ENCODE measurements around the gene LAMA5.

LAMA5 gene

DNA sequence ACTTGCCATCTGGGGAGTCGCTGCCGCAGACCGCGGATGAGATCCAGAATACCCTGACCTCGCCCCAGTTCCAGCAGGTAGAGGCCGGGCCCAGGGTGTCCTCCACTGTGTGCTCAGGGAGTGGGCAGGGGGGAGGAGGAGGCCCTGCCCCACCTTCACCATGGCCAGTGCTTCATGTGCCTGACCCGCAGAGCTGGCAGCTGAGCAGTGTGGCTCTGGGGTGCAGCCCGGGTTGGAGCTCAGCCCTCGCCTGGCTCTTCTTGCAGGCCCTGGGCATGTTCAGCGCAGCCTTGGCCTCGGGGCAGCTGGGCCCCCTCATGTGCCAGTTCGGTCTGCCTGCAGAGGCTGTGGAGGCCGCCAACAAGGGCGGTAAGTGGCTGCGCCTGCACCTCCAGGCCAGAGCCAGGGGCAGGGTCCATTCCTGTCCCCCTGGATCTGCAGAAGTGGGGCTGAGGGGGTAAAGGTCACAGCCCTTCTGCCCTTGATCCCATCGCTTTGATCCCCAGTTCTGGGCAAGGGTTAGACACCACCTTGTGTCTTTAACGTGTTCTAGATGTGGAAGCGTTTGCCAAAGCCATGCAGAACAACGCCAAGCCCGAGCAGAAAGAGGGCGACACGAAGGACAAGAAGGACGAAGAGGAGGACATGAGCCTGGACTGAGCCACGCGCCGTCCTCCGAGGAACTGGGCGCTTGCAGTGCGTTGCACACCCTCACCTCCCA lies 58.9 kb downstream of the LAMA5 start:
- Histone ChIP-seq H3K4me1 (ENCODE audit: control insufficient read depth, insufficient read depth, low read length) (peaks cover 12% of the 10 kb centered on the region), H3K27ac (ENCODE audit: low read depth, low read length) (no peak overlapping the region), H3K36me3 (ENCODE audit: control insufficient read depth, insufficient read depth, low read length) (peaks cover 94% of the 10 kb centered on the region), H3K9ac (ENCODE audit: low read length) (no peak overlapping the region), H3K9me3 (ENCODE audit: control insufficient read depth, insufficient read depth, low read depth, low read length) (no peaks in the 10 kb centered on the region), H3K4me3 (ENCODE audit: low read depth, low read length) (no peak overlapping the region), H3K27me3 (ENCODE audit: control insufficient read depth, insufficient read depth, low read length) (no peaks in the 10 kb centered on the region)

DNA sequence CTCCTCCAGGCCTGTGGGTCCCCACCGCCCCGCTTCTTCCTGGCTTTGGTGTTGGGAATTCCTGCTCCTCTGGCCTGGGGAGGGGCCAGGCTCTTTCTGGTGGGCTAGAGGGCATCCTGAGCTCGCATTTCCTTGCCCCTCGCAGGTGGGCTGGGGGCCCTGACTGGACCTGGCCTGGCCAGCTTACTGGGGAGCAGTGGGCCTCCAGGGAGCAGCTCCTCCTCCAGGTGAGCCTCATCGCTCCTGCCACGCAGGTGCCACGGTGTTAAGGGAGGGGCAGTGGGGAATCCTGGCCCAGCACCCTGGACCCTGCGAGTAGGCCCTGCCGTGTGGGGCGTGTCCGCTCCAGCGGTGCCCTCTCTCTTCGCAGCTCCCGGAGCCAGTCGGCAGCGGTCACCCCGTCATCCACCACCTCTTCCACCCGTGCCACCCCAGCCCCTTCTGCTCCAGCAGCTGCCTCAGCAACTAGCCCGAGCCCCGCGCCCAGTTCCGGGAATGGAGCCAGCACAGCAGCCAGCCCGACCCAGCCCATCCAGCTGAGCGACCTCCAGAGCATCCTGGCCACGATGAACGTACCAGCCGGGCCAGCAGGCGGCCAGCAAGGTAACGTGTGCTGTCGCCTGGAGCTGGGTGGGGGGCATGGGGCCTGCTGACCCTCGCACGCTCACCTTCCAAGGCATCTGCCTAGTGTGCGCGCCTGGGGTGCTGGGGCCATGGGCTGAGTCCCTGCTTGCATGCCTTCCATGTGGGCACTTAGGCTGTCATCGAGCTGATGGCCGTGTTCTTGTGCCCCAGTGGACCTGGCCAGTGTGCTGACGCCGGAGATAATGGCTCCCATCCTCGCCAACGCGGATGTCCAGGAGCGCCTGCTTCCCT lies 59.6 kb downstream of the LAMA5 start:
- H3K36me3 ChIP-seq (ENCODE audit: control insufficient read depth, insufficient read depth, low read length) = peaks cover 86% of the 10 kb centered on the region
- H3K9me3 ChIP-seq (ENCODE audit: control insufficient read depth, insufficient read depth, low read depth, low read length) = no peaks in the 10 kb centered on the region
- H3K27ac ChIP-seq (ENCODE audit: low read depth, low read length) = no peak overlapping the region
- no peaks in the 10 kb centered on the region for H3K27me3 ChIP-seq (ENCODE audit: control insufficient read depth, insufficient read depth, low read length)
- H3K4me1 ChIP-seq (ENCODE audit: control insufficient read depth, insufficient read depth, low read length) = peaks cover 12% of the 10 kb centered on the region
- no peak overlapping the region for H3K9ac ChIP-seq (ENCODE audit: low read length)
- no peak overlapping the region for H3K4me3 ChIP-seq (ENCODE audit: low read depth, low read length)

DNA sequence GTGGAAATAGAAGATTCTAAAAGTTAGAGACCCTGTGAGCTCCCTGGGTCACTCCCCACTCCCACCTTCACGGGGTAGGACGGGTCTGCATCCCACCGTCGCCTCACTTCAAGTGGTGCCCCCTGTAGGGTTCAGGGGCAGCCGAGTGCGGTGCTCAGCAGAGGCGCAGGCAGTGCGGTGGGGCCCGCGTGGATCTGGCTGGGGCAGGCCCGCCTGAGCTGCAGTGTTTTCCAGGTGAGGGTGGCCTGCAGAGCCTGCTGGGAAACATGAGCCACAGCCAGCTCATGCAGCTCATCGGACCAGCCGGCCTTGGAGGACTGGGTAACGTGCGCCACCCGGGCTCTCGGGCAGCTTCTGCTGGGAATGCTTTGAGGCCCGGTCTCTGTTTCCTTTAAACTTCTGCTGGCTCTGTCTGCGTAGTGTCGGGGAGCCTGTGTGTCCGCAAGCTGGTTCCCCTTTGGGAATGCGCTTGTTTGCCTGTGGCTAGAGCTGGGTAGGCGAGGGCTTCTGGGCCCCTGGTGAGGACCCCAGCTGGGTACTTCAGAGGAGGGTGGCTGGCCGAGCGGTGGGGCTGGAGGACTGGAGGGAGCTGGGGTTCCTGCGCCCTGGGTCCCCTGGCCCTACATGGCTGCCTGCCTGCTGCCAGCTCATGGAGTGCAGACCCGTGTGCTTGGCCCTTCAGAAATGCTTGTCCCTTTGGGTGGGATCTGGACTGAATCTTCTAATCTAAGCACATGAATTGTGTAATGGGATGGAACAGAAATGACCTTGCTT lies 60.5 kb downstream of the LAMA5 start:
- Histone ChIP-seq H3K27ac (ENCODE audit: low read depth, low read length) (0 out of 2 replicates have a peak overlapping the region, but pooled peaks have one; percentile 19), H3K27me3 (ENCODE audit: control insufficient read depth, insufficient read depth, low read length) (no peaks in the 10 kb centered on the region), H3K9me3 (ENCODE audit: control insufficient read depth, insufficient read depth, low read depth, low read length) (no peaks in the 10 kb centered on the region), H3K36me3 (ENCODE audit: control insufficient read depth, insufficient read depth, low read length) (peaks cover 78% of the 10 kb centered on the region), H3K9ac (ENCODE audit: low read length) (no peak overlapping the region), H3K4me1 (ENCODE audit: control insufficient read depth, insufficient read depth, low read length) (peaks cover 12% of the 10 kb centered on the region), H3K4me3 (ENCODE audit: low read depth, low read length) (no peak overlapping the region)

DNA sequence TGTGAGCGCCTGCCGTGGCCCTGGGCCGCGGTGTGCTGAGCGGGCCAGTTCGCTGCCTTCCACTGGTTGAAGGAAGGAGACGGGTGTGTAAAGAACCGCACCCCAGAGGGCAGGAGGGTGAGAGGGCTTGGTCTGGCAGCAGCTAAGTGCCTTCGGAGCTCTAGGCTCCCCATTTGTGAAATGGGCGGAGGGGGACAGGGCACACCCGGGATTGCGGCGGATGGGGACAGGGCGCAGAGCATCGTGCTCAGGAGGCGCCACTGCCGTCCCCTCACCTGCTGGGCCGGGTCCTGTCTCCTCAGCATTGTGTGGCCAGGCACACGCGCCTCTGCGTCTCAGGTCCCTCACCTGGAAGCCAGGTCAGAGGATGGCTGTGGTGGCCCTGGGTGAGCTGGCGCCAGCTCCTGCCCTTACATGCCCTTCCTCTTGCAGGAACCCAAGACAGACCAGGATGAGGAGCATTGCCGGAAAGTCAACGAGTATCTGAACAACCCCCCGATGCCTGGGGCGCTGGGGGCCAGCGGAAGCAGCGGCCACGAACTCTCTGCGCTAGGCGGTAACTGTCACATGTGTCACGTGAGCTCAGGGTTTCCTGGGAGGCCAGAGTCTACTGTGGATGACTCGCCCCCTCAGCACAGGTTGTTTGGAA lies 61.2 kb downstream of the LAMA5 start:
- Histone ChIP-seq H3K4me1 (ENCODE audit: control insufficient read depth, insufficient read depth, low read length) (peaks cover 12% of the 10 kb centered on the region), H3K9me3 (ENCODE audit: control insufficient read depth, insufficient read depth, low read depth, low read length) (no peaks in the 10 kb centered on the region), H3K9ac (ENCODE audit: low read length) (no peak overlapping the region), H3K4me3 (ENCODE audit: low read depth, low read length) (no peak overlapping the region), H3K36me3 (ENCODE audit: control insufficient read depth, insufficient read depth, low read length) (peaks cover 71% of the 10 kb centered on the region), H3K27me3 (ENCODE audit: control insufficient read depth, insufficient read depth, low read length) (no peaks in the 10 kb centered on the region), H3K27ac (ENCODE audit: low read depth, low read length) (0 out of 2 replicates have a peak overlapping the region, but pooled peaks have one; percentile 19)

DNA sequence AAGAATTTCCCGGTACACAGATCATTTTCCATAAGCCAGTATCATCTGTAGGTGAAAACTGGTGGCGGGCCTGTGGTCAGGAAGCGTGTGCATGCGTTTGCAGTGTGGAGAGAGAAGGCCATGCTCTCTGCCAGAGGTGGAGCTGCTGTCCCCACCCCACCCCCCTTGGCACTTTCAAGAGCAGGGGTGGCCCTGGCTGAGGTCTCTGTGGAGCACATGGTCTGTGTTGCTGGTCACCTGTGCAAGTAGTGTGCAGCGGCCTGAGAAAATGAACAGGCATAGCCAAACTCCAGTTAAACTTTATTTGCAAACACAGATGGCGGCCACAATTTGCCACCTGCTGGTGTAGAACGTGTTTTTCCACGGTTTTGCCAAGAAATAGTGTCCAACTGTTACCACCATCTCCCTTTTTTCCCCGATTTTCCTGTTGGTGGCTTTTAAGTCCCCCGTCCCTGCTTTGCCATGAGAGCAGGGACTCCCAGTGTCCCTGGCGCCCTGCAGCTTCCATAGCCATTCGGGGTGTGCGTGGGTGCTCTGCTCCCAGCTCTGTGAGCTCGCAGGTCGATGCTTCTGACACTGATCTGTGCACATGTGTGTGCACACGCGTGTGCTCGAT lies 61.9 kb downstream of the LAMA5 start:
- H3K9ac ChIP-seq (ENCODE audit: low read length) = peak overlapping the region; percentile 56
- H3K27ac ChIP-seq (ENCODE audit: low read depth, low read length) = no peak overlapping the region

DNA sequence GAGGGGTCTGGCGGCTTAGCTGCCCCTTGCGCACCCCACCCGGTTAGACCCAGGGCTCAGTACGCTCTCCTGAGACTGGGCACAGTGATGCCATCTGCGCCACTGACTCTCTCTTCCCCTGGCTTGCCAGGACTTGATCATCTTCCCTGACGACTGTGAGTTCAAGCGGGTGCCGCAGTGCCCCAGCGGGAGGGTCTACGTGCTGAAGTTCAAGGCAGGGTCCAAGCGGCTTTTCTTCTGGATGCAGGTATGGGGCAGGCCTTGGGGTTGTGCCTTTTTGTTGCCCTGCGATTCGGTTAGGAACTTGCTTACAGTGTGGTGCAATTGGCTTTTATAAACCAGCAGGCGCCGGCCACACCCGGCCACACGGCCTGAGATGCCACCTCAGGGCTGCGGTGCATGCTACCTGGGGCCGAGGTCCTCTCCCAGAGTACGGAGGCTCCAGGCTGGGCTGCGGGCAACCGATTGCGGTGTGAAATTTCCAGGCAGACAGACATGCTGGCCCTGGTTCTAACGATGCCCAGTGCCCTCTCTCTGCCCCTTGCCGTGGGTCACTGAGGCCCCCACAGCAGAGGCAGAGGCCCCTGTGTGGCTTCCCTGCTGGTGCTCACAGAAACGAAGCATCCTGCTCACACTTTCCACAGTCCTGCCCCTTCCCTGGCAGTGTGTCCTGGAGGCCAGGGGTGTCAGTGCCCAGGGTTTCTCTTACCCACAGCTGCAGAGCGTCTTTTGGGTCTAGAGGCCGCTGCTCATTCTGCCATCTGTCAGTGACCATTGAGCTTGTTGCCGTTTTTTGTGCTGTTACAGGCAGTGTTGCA lies 62.6 kb downstream of the LAMA5 start:
- no peaks in the 10 kb centered on the region for H3K27me3 ChIP-seq (ENCODE audit: control insufficient read depth, insufficient read depth, low read length)
- no peaks in the 10 kb centered on the region for H3K9me3 ChIP-seq (ENCODE audit: control insufficient read depth, insufficient read depth, low read depth, low read length)
- H3K9ac ChIP-seq (ENCODE audit: low read length) = peak overlapping the region; percentile 93
- peaks cover 58% of the 10 kb centered on the region for H3K36me3 ChIP-seq (ENCODE audit: control insufficient read depth, insufficient read depth, low read length)
- H3K4me3 ChIP-seq (ENCODE audit: low read depth, low read length) = peak overlapping the region; percentile 90
- H3K27ac ChIP-seq (ENCODE audit: low read depth, low read length) = no peak overlapping the region
- peaks cover 12% of the 10 kb centered on the region for H3K4me1 ChIP-seq (ENCODE audit: control insufficient read depth, insufficient read depth, low read length)

More for the DNA sequence above, 61.9 kb downstream of the LAMA5 start:
- no peaks in the 10 kb centered on the region for H3K27me3 ChIP-seq (ENCODE audit: control insufficient read depth, insufficient read depth, low read length)
- no peaks in the 10 kb centered on the region for H3K9me3 ChIP-seq (ENCODE audit: control insufficient read depth, insufficient read depth, low read depth, low read length)
- peaks cover 12% of the 10 kb centered on the region for H3K4me1 ChIP-seq (ENCODE audit: control insufficient read depth, insufficient read depth, low read length)
- H3K4me3 ChIP-seq (ENCODE audit: low read depth, low read length) = 0 out of 2 replicates have a peak overlapping the region, but pooled peaks have one; percentile 90
- H3K36me3 ChIP-seq (ENCODE audit: control insufficient read depth, insufficient read depth, low read length) = peaks cover 65% of the 10 kb centered on the region

DNA sequence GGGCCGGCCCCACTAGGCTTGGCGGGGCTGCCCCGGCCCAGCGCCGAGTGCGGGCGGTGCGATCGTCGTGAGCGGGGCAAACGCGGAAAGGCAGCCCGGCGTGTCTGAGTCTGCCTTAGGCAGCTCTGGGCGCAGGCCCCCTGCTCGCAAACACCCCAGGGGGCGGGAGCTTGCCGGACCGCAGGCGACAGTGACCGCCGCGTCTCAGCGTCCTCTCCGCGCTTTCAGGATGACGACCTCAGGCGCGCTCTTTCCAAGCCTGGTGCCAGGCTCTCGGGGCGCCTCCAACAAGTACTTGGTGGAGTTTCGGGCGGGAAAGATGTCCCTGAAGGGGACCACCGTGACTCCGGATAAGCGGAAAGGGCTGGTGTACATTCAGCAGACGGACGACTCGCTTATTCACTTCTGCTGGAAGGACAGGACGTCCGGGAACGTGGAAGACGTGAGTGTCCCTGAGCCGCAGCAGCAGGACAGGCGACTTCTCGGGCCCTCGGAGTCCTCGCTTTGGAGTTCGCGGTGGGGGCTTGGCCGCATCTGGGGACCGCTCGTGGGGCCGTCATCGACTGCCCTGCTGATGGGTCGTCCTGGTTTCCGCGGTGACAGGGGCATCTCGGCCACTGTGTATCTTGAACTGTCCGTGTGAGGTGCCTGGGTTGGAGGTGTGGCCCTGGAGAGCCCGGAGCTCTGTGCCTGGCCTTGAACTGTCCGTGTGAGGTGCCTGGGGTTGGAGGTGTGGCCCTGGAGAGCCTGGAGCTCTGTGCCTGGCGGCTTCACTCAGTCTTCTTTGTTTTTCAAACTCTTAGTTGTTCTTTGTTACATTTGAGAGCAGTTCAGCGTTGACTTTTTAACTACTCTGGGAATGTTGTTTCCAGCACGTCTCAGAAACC lies 63.5 kb downstream of the LAMA5 start:
- H3K4me1 ChIP-seq (ENCODE audit: control insufficient read depth, insufficient read depth, low read length) = peaks cover 12% of the 10 kb centered on the region
- H3K4me3 ChIP-seq (ENCODE audit: low read depth, low read length) = peak overlapping the region; percentile 90
- H3K27ac ChIP-seq (ENCODE audit: low read depth, low read length) = peak overlapping the region; percentile 72; the same call in 1 of the 2 replicates
- no peaks in the 10 kb centered on the region for H3K27me3 ChIP-seq (ENCODE audit: control insufficient read depth, insufficient read depth, low read length)
- peak overlapping the region; percentile 93 for H3K9ac ChIP-seq (ENCODE audit: low read length)
- H3K9me3 ChIP-seq (ENCODE audit: control insufficient read depth, insufficient read depth, low read depth, low read length) = no peaks in the 10 kb centered on the region
- H3K36me3 ChIP-seq (ENCODE audit: control insufficient read depth, insufficient read depth, low read length) = peaks cover 50% of the 10 kb centered on the region

DNA sequence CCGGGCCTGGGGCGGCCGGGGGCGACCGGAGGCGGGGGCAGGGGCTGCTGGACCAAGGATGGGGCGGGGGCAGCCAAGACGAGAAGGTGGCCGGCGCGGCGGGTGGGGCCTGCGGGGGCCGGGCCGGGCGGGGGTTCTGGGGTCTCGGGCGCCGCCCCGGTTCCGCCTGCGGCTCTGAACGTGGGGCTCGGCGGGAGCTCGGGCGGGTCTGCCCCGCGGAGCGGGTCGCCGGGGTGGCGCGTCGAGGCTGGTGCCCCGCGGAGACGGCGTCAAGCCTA lies 64.1 kb downstream of the LAMA5 start:
- H3K4me3 ChIP-seq (ENCODE audit: low read depth, low read length) = peak overlapping the region; percentile 90
- no peaks in the 10 kb centered on the region for H3K27me3 ChIP-seq (ENCODE audit: control insufficient read depth, insufficient read depth, low read length)
- peak overlapping the region; percentile 93 for H3K9ac ChIP-seq (ENCODE audit: low read length)
- peak overlapping the region; percentile 72; the same call in 1 of the 2 replicates for H3K27ac ChIP-seq (ENCODE audit: low read depth, low read length)
- peaks cover 44% of the 10 kb centered on the region for H3K36me3 ChIP-seq (ENCODE audit: control insufficient read depth, insufficient read depth, low read length)
- H3K9me3 ChIP-seq (ENCODE audit: control insufficient read depth, insufficient read depth, low read depth, low read length) = no peaks in the 10 kb centered on the region
- H3K4me1 ChIP-seq (ENCODE audit: control insufficient read depth, insufficient read depth, low read length) = peaks cover 12% of the 10 kb centered on the region

DNA sequence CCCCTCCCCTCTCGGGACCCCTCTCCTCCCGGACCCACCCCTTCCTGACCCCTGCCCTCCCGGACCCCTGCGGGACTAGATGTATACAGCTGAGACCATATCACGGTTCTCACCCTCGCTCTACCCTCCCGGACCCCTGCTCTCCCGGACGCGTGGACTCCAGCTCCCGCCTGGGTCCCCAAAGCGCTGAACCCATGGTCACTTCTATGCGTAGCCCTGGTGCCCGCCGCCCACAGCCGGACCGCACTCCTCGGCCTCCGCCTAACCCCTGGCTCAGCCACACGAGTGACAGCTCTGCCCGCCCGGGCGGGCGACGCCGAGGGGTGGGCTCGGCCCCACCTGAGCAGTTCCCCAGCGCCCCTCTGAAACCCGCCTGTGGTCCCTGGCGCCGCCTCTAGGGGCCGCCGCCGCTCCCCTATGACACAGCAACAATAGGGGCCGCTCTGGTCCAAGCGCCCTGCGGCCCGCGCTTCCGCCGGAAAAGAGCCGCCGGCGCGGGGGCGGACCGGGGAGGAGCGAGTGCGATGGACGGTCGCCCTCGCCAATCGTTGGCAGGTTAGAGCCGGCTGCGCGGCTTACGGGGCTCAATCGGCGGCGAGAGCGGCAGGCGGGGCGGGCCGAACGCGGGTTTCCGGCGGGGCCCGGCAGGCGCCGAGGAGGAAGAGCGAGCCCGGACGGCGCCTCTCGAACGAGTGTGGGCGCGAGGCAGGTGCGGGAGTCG lies 64.6 kb downstream of the LAMA5 start, which contains the start of gene ADRM1:
Gene ADRM1, plus strand, starts transcription at position 657 of the 721 bp plus-strand sequence. CDS start 572 bp downstream, outside the sequence.
- Histone ChIP-seq H3K4me1 (ENCODE audit: control insufficient read depth, insufficient read depth, low read length) (peaks cover 12% of the 10 kb centered on the region), H3K36me3 (ENCODE audit: control insufficient read depth, insufficient read depth, low read length) (peaks cover 39% of the 10 kb centered on the region), H3K27me3 (ENCODE audit: control insufficient read depth, insufficient read depth, low read length) (no peaks in the 10 kb centered on the region), H3K9ac (ENCODE audit: low read length) (peak within 1 kb of the TSS; percentile 97), H3K9me3 (ENCODE audit: control insufficient read depth, insufficient read depth, low read depth, low read length) (no peaks in the 10 kb centered on the region), H3K27ac (ENCODE audit: low read depth, low read length) (peak within 1 kb of the TSS; percentile 94), H3K4me3 (ENCODE audit: low read depth, low read length) (peak within 1 kb of the TSS; percentile 94)

Data from HUES6 (cell line).